Measurements from ENCODE around the gene ANKS1B. TPM values are rescaled to one million over a fixed set of nuclear protein-coding genes. Genes with fewer than 3 reads are reported as not detected.

Gene ANKS1B
- total RNA-seq, 6 experiments from 2014 or later, result 0.31 to 0.66 (median 0.37) TPM

- H3K36me3 Mint-ChIP-seq (ENCODE audit: low read depth), result no peaks in the 10 kb centered on the region
- peaks cover 5% of the 10 kb centered on the region; the same call in 1 of the 2 replicates for H3K4me1 Mint-ChIP-seq (ENCODE audit: low read depth)
- H3K4me3 Mint-ChIP-seq, result no peak overlapping the region
- H3K27me3 Mint-ChIP-seq (ENCODE audit: insufficient read depth), result no peaks in the 10 kb centered on the region; the same call in 1 of the 2 replicates
- H3K27ac Mint-ChIP-seq, result no peak overlapping the region
- DNase-seq, result no peak
- no peaks in the 10 kb centered on the region for H3K9me3 Mint-ChIP-seq
- TF ChIP-seq CTCF (IDR thresholded peaks at IDR 0.05), result no peak
Observed at GRCh38 chr12:98819071-98819470, 1165.7 kb downstream of the ANKS1B start.

GRCh38 chr12:98818239-98818638, 1166.5 kb downstream of the ANKS1B start:
- Mint-ChIP-seq H3K9me3 (no peaks in the 10 kb centered on the region), H3K4me3 (no peak overlapping the region), H3K36me3 (ENCODE audit: low read depth) (no peaks in the 10 kb centered on the region), H3K4me1 (ENCODE audit: low read depth) (peaks cover 8% of the 10 kb centered on the region; the same call in 1 of the 2 replicates), H3K27ac (no peak overlapping the region), H3K27me3 (ENCODE audit: insufficient read depth) (no peaks in the 10 kb centered on the region; the same call in 1 of the 2 replicates)
- no peak for DNase-seq
- TF ChIP-seq CTCF (IDR thresholded peaks at IDR 0.05), result no peak

- no peak for DNase-seq
- Mint-ChIP-seq H3K27ac (no peak overlapping the region), H3K4me3 (no peak overlapping the region), H3K9me3 (no peaks in the 10 kb centered on the region), H3K36me3 (ENCODE audit: low read depth) (no peaks in the 10 kb centered on the region), H3K4me1 (ENCODE audit: low read depth) (peaks cover 8% of the 10 kb centered on the region; the same call in 1 of the 2 replicates), H3K27me3 (ENCODE audit: insufficient read depth) (no peaks in the 10 kb centered on the region; the same call in 1 of the 2 replicates)
- no peak for TF ChIP-seq CTCF (IDR thresholded peaks at IDR 0.05)
Observed at GRCh38 chr12:98817742-98818141, 1167.0 kb downstream of the ANKS1B start.

- H3K27me3 Mint-ChIP-seq (ENCODE audit: insufficient read depth), result no peaks in the 10 kb centered on the region; the same call in 1 of the 2 replicates
- no peak overlapping the region for H3K27ac Mint-ChIP-seq
- no peaks in the 10 kb centered on the region for H3K9me3 Mint-ChIP-seq
- no peak for DNase-seq
- H3K36me3 Mint-ChIP-seq (ENCODE audit: low read depth), result no peaks in the 10 kb centered on the region
- no peak overlapping the region for H3K4me3 Mint-ChIP-seq
- H3K4me1 Mint-ChIP-seq (ENCODE audit: low read depth), result peaks cover 8% of the 10 kb centered on the region; the same call in 1 of the 2 replicates
- TF ChIP-seq CTCF (IDR thresholded peaks at IDR 0.05), result no peak
Observed at GRCh38 chr12:98816720-98817119, 1168.0 kb downstream of the ANKS1B start.

GRCh38 chr12:98814254-98814653, 1170.5 kb downstream of the ANKS1B start:
- H3K4me1 Mint-ChIP-seq (ENCODE audit: low read depth), result peaks cover 13% of the 10 kb centered on the region; the same call in 1 of the 2 replicates
- no peaks in the 10 kb centered on the region for H3K36me3 Mint-ChIP-seq (ENCODE audit: low read depth)
- no peak overlapping the region for H3K4me3 Mint-ChIP-seq
- H3K27ac Mint-ChIP-seq, result no peak overlapping the region
- H3K27me3 Mint-ChIP-seq (ENCODE audit: insufficient read depth), result no peaks in the 10 kb centered on the region; the same call in none of the 2 replicates
- no peak for DNase-seq
- no peak for TF ChIP-seq CTCF (IDR thresholded peaks at IDR 0.05)
- no peaks in the 10 kb centered on the region for H3K9me3 Mint-ChIP-seq
